ENCODE data around the gene PTPN4. TPM values are rescaled to one million over a fixed set of nuclear protein-coding genes. Genes with fewer than 3 reads are reported as not detected.

PTPN4 gene
- total RNA-seq, 1 experiment from 2014 or later = 80.5 TPM

DNA sequence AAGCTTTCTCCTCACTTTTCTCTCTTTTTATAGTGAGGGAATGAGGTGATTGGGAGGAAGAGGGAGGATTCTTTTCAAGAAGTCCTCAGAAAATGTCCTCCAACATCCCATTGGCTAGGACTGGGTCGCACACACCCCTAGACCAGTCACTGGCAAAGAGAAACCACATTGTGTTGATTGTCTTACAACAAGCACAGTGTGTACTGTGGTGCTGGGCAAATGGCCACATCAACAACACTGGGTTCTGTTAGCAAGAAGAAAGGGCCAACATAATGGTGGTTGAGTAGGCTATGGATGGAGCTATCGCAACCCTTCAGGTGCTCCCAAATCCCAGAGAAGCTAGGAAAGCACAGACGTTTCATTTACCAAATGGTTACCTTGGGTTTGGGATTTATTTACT is 18.7 kb upstream of the PTPN4 start:
- no CpG with 5 or more reads among the region's 3 CpGs for WGBS (ENCODE audit: extremely low coverage, insufficient read length, low lambda C conversion rate)

More for the DNA sequence above, 18.7 kb upstream of the PTPN4 start:
- Histone ChIP-seq H3K27ac (ENCODE audit: insufficient read length, low read depth, low read length) (no peak overlapping the region), H4K91ac (ENCODE audit: insufficient read length, low read depth, low read length) (no peak overlapping the region), H2BK15ac (ENCODE audit: low read depth, low read length) (no peak overlapping the region), H3K9ac (ENCODE audit: extremely low read depth, insufficient read length, low read length) (no peak overlapping the region), H3K23ac (ENCODE audit: insufficient read length, low read depth, low read length) (no peak overlapping the region), H4K5ac (ENCODE audit: insufficient read length, low read depth, low read length) (no peak overlapping the region), H3K23me2 (ENCODE audit: insufficient read length, low read depth, low read length, poor library complexity, severe bottlenecking) (no peaks in the 10 kb centered on the region), H4K20me1 (ENCODE audit: control insufficient read depth, insufficient read depth, insufficient read length) (no peaks in the 10 kb centered on the region), H2BK20ac (ENCODE audit: low read depth, low read length, poor library complexity, severe bottlenecking) (no peak overlapping the region), H3T11ph (ENCODE audit: low read length) (no peak overlapping the region), H3K56ac (ENCODE audit: insufficient read length, low read depth, low read length) (no peak overlapping the region), H3K9me3 (ENCODE audit: control insufficient read depth, low read depth, low read length) (no peaks in the 10 kb centered on the region), H3K4me1 (ENCODE audit: insufficient read depth, low read length) (no peaks in the 10 kb centered on the region), H3K27me3 (ENCODE audit: insufficient read depth, low read length) (no peaks in the 10 kb centered on the region), H2BK5ac (ENCODE audit: insufficient read length, low read length) (no peak overlapping the region), H2AFZ (ENCODE audit: low read length) (no peak overlapping the region), H3K18ac (ENCODE audit: insufficient read length, low read depth, low read length) (no peak overlapping the region), H3K4ac (ENCODE audit: low read depth, low read length) (no peak overlapping the region), H2BK120ac (ENCODE audit: low read depth, low read length, poor library complexity, severe bottlenecking) (no peak overlapping the region), H4K8ac (replicated peaks; ENCODE audit: insufficient read length, low read depth, low read length) (no peak overlapping the region), H3K14ac (ENCODE audit: insufficient read depth, low read length) (no peak overlapping the region), H2AK5ac (ENCODE audit: insufficient read length, low read length) (no peak overlapping the region), H3K4me2 (ENCODE audit: insufficient read depth, insufficient read length, low read length) (no peak overlapping the region), H3K79me2 (ENCODE audit: insufficient read depth, low read length) (no peaks in the 10 kb centered on the region), H2BK12ac (ENCODE audit: insufficient read length, low read depth, low read length) (no peak overlapping the region), H3K79me1 (ENCODE audit: insufficient read depth, low read depth, low read length, poor library complexity, severe bottlenecking) (no peaks in the 10 kb centered on the region)
- no peak for DNase-seq
- Mint-ChIP-seq H3K4me3 (no peak overlapping the region), H3K4me1 (peaks cover under 1 to 5% of the 10 kb centered on the region in 2 experiments; a peak in 1 of 4 replicates), H3K36me3 (ENCODE audit: insufficient read depth in 1 of 3, low read depth in 3 of 3) (no peaks in the 10 kb centered on the region), H3K9me3 (no peaks in the 10 kb centered on the region), H3K27ac (no peak overlapping the region), H3K27me3 (ENCODE audit: low read depth) (no peaks in the 10 kb centered on the region; the same call in 1 of the 2 replicates)
- TF ChIP-seq, protein P1, sequence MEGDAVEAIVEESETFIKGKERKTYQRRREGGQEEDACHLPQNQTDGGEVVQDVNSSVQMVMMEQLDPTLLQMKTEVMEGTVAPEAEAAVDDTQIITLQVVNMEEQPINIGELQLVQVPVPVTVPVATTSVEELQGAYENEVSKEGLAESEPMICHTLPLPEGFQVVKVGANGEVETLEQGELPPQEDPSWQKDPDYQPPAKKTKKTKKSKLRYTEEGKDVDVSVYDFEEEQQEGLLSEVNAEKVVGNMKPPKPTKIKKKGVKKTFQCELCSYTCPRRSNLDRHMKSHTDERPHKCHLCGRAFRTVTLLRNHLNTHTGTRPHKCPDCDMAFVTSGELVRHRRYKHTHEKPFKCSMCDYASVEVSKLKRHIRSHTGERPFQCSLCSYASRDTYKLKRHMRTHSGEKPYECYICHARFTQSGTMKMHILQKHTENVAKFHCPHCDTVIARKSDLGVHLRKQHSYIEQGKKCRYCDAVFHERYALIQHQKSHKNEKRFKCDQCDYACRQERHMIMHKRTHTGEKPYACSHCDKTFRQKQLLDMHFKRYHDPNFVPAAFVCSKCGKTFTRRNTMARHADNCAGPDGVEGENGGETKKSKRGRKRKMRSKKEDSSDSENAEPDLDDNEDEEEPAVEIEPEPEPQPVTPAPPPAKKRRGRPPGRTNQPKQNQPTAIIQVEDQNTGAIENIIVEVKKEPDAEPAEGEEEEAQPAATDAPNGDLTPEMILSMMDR (conservative IDR thresholded peaks at IDR 0.05) = no peak
